WERI-Rb-1 (cell line): ENCODE results near the gene EZH2.

Source experiments
- DNase-seq: peaks from one replicate; pipeline ENCODE4 v3.0.0-alpha.2; 2020
- H3K27ac ChIP-seq: fragments of 250-450 bp; sonication (Bioruptor Pico); 2 replicates; pipeline ENCODE4 v1.5.1; 2020; ENCODE audit warnings: mild to moderate bottlenecking, moderate library complexity
- H3K27me3 ChIP-seq: fragments of 250-450 bp; sonication (Bioruptor Pico); 2 replicates; pipeline ENCODE4 v1.5.1; 2021; ENCODE audit warnings: mild to moderate bottlenecking, low read depth, moderate library complexity; ENCODE audit not compliant: insufficient read depth, severe bottlenecking
- H3K36me3 ChIP-seq: fragments of 250-450 bp; sonication (Bioruptor Pico); 2 replicates; pipeline ENCODE4 v1.5.1; 2020; ENCODE audit warnings: mild to moderate bottlenecking, moderate library complexity
- H3K4me3 ChIP-seq: 2 replicates; pipeline ENCODE4 v1.5.1; 2011; ENCODE audit warnings: low read depth, mild to moderate bottlenecking, control low read depth, low read length
- H3K9me3 ChIP-seq: fragments of 250-450 bp; sonication (Bioruptor Pico); 2 replicates; pipeline ENCODE4 v1.5.1; 2021; ENCODE audit warnings: mild to moderate bottlenecking, moderate library complexity; ENCODE audit not compliant: severe bottlenecking
- CTCF ChIP-seq: IDR thresholded peaks from 2 replicates; pipeline ENCODE4 v1.5.1; 2011; ENCODE audit warnings: low read depth, mild to moderate bottlenecking, control low read depth, inconsistent platforms, low read length

The EZH2 gene

GRCh38 chr7:148924011-148924410 lies 39.9 kb upstream of the EZH2 start:
- no peak for DNase-seq
- Histone ChIP-seq H3K27me3 (no peaks in the 10 kb centered on the region), H3K36me3 (no peaks in the 10 kb centered on the region), H3K27ac (no peak overlapping the region), H3K9me3 (no peaks in the 10 kb centered on the region), H3K4me3 (no peak overlapping the region)
- no peak for TF ChIP-seq CTCF

GRCh38 chr7:148921806-148922205 lies 37.7 kb upstream of the EZH2 start:
- Histone ChIP-seq H3K36me3 (no peaks in the 10 kb centered on the region), H3K4me3 (no peak overlapping the region), H3K27me3 (no peaks in the 10 kb centered on the region), H3K27ac (no peak overlapping the region; the same call in 1 of the 2 replicates), H3K9me3 (no peaks in the 10 kb centered on the region)
- no peak for DNase-seq
- TF ChIP-seq CTCF, result no peak

GRCh38 chr7:148921189-148921588 lies 37.1 kb upstream of the EZH2 start:
- DNase-seq, result no peak
- Histone ChIP-seq H3K27me3 (no peaks in the 10 kb centered on the region), H3K9me3 (no peaks in the 10 kb centered on the region), H3K36me3 (no peaks in the 10 kb centered on the region), H3K4me3 (no peak overlapping the region), H3K27ac (peak overlapping the region; percentile 42)
- TF ChIP-seq CTCF, result no peak

- TF ChIP-seq CTCF, result no peak
- H3K27ac ChIP-seq, result peak overlapping the region; percentile 42
- no peak for DNase-seq
- H3K9me3 ChIP-seq, result no peaks in the 10 kb centered on the region
- H3K4me3 ChIP-seq, result peak overlapping the region; percentile 10; the same call in 1 of the 2 replicates
- H3K36me3 ChIP-seq, result no peaks in the 10 kb centered on the region
- no peaks in the 10 kb centered on the region for H3K27me3 ChIP-seq
Observed at GRCh38 chr7:148919859-148920258, 35.8 kb upstream of the EZH2 start.

GRCh38 chr7:148918058-148918596 lies 34.0 kb upstream of the EZH2 start:
- no peaks in the 10 kb centered on the region for H3K9me3 ChIP-seq
- no peak for DNase-seq
- H3K27ac ChIP-seq, result no peak overlapping the region
- H3K36me3 ChIP-seq, result no peaks in the 10 kb centered on the region
- H3K27me3 ChIP-seq, result no peaks in the 10 kb centered on the region
- TF ChIP-seq CTCF, result no peak
- H3K4me3 ChIP-seq, result no peak overlapping the region

- Histone ChIP-seq H3K27me3 (no peaks in the 10 kb centered on the region), H3K36me3 (no peaks in the 10 kb centered on the region), H3K4me3 (no peak overlapping the region), H3K27ac (no peak overlapping the region), H3K9me3 (no peaks in the 10 kb centered on the region)
- no peak for DNase-seq
- TF ChIP-seq CTCF, result no peak
Observed at GRCh38 chr7:148916186-148916585, 32.1 kb upstream of the EZH2 start.
